NOMO-1 treated with DMSO at 0.1 percent for 48 hours (cell line): ENCODE results near the gene GUCA1A.
"Not testable (repeated sequence)": the region's sequence is repeated elsewhere in the genome, so short reads cannot be mapped to it uniquely, and the experiment has no call there.

Experiments
- DNase-seq: peaks from one replicate; lab custom pipeline; 2025; ENCODE audit not compliant: unreplicated experiment; lab: John Stamatoyannopoulos, UW

GUCA1A gene

GRCh38 chr6:42171813-42172581 lies 1.2 kb upstream of the GUCA1A start:
- no peak for DNase-seq

DNA sequence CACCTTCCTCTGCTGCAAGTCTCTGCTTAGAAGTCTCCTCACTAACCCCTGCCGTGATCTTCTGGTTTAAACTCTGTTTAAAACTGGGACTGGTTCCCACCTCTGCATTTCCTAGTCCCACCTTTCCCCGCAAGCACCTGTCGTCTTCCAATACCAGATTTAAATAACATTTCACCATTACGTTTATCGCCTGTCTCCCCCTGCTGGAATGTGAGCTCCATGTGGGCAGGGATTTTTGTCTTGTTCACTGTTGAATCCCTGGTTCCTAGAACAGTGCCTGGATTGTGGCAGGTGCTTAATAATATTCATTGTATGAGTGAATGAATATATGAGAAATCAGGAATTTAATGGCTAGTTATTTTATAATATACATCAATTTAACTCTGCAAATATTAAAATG lies 2.7 kb downstream of the GUCA1A start:
- DNase-seq = no peak

- DNase-seq = no peak
Measured at GRCh38 chr6:42176981-42177380, 3.8 kb downstream of the GUCA1A start.

GRCh38 chr6:42177514-42178364 lies 4.6 kb downstream of the GUCA1A start:
- DNase-seq = no peak

DNA sequence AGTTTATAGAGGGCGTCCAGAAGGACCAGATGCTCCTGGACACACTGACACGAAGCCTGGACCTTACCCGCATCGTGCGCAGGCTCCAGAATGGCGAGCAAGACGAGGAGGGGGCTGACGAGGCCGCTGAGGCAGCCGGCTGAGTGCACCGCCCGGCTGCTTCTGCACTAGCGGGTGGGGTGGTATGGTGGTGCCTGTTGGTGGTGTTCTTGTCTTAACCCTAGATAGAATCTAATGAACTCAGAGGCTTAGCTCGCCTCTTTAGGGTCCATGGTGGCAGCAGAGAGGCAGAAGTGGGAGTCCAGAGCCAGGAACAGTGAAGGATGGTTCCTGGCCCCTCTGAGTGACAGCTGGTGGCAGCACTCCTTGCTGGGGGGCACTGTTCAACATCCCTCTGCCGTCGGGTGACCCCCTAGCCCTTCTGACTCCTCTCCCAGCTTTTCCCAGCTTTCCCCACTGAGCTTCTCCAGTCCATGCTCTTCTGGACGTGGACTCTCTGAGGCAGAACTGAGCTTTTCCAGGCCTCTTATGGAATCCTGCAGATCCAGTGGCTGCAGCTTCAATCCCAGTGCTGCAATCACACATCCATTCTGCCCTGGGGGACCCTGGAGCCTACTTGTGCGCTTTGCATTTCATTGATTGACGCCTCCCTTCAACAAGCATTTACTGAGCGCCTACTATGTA lies 6.2 kb downstream of the GUCA1A start:
- DNase-seq = no peak

DNA sequence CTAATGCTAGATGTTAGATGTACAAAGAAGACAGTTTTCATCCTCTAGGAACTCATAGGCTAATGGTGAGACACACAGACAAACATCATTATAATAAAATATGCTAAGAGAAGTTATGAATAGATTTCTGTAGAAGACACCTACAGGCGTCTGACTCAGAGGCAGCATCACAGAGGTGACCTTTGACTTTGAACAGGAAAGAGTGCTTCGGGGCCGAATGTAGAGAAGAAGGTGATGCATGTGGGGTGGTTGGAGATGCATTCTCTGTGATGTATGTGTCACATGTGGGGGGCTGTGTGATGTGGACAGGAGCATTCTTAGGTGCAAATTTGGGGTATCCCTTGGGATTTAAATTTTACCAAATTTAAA lies 6.8 kb downstream of the GUCA1A start:
- no peak for DNase-seq

DNA sequence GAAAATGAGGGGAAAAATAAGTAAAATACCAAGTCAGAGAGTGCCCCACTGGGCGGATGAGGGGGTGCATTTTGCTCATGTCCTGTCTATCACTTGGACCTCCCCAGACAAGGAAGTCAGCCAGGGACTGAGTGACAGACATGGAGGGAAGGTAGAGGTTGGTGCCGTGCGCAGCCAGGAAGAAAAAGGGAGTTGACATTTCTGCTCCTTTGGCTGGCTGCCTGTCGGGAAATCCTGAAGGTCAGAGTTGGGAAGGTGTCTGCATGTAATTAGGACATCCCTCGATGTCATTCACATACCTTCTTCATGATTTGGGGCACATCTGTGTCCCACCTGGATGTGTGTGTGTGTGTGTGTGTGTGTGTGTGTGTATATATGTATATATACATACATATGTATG lies 8.9 kb downstream of the GUCA1A start:
- no peak for DNase-seq

DNA sequence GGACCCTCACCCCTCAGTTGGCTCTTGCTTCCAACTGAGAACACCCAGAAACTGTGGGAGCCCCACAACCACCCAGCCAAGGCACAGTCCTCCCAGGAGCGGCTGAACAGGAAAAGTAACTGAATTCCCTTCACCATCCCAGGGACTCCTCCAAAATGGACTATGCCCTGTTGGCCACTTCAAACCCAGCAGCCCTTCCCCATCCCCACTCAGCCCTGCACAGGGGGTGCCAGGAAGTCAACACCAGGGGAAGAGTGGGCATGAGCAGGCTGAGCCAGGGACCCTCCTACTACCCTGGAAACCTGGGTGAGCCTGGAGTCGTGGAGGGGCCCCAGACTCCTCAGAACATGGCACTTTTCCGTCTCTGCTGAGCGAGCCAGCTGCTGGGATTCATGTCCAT lies 11.3 kb downstream of the GUCA1A start:
- no peak for DNase-seq

DNA sequence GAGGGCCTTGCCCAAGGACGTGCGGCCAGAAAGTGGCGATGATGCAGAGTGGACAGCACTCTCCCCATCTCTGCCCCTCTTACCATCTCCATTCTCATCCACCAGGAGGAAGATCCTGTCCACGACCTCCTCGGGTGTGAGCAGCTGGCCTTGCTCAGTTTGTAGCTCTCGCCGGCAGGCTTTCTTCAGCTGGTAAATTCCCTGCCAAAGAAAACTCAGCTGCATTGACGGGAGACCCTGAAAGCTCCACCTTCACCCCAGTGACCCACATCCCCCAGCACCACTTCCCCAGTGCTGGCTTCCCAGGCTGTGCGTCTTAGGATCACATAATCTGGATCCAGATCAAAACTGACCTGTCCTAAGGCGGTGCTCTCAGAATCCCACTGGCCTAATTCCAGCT lies 12.4 kb downstream of the GUCA1A start:
- DNase-seq = no peak

DNA sequence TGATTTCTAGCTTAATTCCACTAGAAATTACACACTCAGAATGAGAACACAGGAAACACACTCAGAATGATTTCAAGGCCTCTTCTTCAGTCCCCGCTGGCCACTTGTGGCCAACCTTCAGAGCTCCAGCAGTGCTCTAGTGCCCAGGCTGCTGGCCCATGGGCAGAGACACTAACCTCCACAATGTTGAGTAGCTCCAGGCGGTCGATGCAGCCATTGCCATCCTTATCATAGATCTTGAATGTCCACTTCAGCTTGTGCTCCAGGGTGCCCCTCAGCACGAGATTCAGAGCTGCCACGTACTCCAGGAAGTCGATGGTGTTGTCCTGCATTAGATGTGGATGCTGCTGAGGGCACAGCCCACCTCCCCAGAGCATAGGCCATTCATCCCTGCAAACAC lies 15.2 kb downstream of the GUCA1A start:
- no peak for DNase-seq

DNA sequence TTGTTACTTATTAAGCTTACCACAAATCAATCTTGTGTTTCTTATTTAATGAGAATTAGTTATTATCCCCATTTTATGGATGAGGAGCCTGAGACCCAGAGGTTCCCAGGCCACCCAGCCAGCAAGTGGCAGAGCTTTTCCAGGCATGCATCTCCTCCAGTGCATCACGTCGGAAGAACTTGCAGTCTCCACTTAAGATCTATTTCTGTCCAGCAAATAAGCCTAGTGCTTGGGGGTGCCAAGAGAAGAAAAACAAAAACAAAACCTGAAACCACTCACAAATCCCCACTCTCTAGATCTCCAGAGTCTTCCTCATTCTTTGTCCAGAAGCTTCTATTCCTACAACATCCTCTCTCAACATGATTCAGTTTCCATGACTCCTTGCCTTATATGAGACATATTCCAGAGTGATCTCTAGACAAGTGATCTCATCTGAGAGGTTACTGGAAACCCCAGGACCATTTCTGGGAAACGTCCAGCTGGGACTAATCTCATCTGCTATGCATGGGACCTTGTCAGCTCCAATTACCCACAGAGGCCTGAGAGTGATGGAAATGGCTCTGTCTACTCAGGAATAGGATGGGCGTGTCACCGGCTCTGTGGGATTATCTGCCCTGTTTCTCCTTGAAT lies 17.5 kb downstream of the GUCA1A start:
- DNase-seq = no peak

GRCh38 chr6:42192385-42192784 lies 19.2 kb downstream of the GUCA1A start:
- not testable (repeated sequence) for DNase-seq

- DNase-seq = no peak
Measured at GRCh38 chr6:42193491-42193894, 20.3 kb downstream of the GUCA1A start.

DNA sequence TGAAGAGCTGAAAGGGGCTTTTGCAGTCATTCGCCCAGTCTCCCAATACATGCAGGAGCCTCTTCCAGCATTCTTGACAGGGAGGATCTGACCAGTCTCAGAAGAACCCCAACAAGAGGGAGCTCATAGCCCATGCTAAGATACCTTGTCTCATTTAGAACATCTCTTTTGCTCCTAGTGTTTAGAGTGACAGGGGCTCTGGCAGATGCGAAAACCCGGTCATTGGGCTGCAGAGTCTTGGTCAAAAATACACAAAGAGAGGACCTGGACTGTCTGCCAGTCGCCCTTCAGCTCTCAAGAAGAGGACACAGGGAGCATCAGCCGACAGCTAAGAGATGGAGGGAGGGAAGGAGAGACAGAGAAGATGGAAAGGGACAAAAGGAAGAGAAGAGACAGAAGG lies 20.9 kb downstream of the GUCA1A start:
- no peak for DNase-seq

- no peak for DNase-seq
Measured at GRCh38 chr6:42195415-42195814, 22.3 kb downstream of the GUCA1A start.

DNA sequence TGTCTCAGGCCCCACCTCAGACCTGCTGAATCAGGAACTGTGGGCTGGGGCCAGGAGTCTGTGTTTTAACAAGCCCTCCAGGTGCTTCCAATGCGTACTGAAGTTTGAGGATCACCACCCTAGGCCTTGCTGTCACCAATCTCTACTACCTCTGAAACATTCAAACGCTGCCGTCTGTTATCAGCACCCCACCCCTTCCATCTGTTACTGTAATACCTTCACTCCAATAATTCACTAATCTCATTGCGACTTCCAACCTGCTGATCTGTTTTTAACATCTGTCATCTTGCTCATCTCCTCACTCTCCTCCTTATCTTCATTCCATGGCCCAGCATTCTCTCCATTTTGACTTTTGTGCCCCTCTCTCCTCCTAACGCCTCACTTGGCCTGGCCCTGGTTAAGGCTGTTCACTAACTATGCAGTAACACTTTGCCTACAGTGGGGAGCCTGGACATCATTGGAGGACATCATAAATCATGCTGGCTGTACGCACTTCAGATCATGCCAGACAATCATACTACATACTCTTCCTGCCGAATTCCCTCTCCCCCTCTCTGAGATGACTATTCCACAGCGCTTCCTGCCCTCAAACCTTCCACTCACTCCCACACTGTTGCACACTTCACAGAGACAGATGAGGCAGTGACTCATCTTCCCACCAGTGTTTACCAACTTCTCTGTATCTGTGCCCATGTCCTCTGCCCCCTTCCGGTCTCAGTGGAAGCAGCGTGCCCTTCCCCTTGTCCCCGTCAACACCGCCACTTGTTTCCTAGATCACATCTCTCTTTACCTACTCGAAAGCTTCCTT lies 24.6 kb downstream of the GUCA1A start:
- no peak for DNase-seq

- no peak for DNase-seq
Measured at GRCh38 chr6:42199106-42199981, 26.2 kb downstream of the GUCA1A start.

DNA sequence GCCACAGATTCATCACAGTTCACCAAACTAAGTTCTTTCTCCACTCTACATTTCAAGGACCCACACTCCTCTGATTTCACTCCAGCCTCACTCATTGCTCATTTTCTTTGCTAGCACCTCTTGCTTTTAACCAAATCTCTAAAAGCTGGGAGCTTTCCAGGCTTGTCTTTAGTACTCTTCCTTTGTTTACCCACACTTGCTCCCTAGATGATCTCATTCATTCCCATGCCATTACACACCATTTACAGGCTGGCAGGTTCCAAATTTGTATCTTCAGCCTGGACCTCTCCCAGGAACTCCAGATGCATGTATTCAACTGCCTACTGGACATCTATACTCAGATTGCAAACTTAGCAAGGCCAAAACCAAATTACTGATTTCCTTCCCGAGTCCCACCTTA lies 26.9 kb downstream of the GUCA1A start:
- DNase-seq = no peak

- DNase-seq = no peak
Measured at GRCh38 chr6:42201382-42201781, 28.2 kb downstream of the GUCA1A start.
